H1 (cell line): Measurements from ENCODE around the gene CHRNG. TPM values are rescaled to one million over a fixed set of nuclear protein-coding genes. Genes with fewer than 3 reads are reported as not detected.

Experiments
- CTCF ChIA-PET: fragments of 300-600 bp; sonication (Branson Sonifier 250); formaldehyde crosslinking; loops from one replicate; lab custom pipeline; 2021; ENCODE audit not compliant: partially characterized antibody; lab: Charles Lee
- POLR2A ChIA-PET: fragments of 300-600 bp; sonication (Branson Sonifier 250); formaldehyde crosslinking; loops from one replicate; lab custom pipeline; 2021; ENCODE audit warnings: inconsistent platforms; ENCODE audit not compliant: partially characterized antibody; lab: Charles Lee
- DNase-seq, 2 experiments: peaks; one replicate each; pipeline versions ENCODE4 v3.0.0 to v3.0.0-alpha.2; 2010 to 2022; ENCODE audit warnings: low spot score in 2 of 2, low read depth in 1 of 2, mixed read lengths in 1 of 2
- FAIRE-seq: peaks from 2 replicates; lab custom pipeline; 2011; peaks lifted over from hg19 to GRCh38; lab: Jason Lieb, UNC
- H2AFZ ChIP-seq: 2 replicates; pipeline ENCODE4 v1.8.1; 2012; ENCODE audit warnings: low read length, inconsistent platforms
- H2AK5ac ChIP-seq: 2 replicates; pipeline ENCODE4 v1.6.1; 2013; ENCODE audit warnings: low read depth, low read length
- H2BK120ac ChIP-seq: replicated peaks from 2 replicates; pipeline ENCODE3; 2013; ENCODE audit warnings: low read depth, low read length, inconsistent platforms
- H2BK12ac ChIP-seq: 2 replicates; pipeline ENCODE4 v1.6.1; 2013; ENCODE audit warnings: low read depth, low read length
- H2BK15ac ChIP-seq: 2 replicates; pipeline ENCODE4 v1.6.1; 2013; ENCODE audit warnings: low read length
- H2BK20ac ChIP-seq: 2 replicates; pipeline ENCODE4 v1.6.1; 2013; ENCODE audit warnings: low read length
- H2BK5ac ChIP-seq: 2 replicates; pipeline ENCODE4 v1.6.1; 2013; ENCODE audit warnings: low read depth, low read length
- H3K14ac ChIP-seq: 2 replicates; pipeline ENCODE4 v1.6.1; 2013; ENCODE audit warnings: inconsistent platforms; ENCODE audit not compliant: insufficient read length
- H3K18ac ChIP-seq: 2 replicates; pipeline ENCODE4 v1.6.1; 2013; ENCODE audit warnings: low read length; ENCODE audit errors: extremely low read depth
- H3K23ac ChIP-seq: 2 replicates; pipeline ENCODE4 v1.6.1; 2013; ENCODE audit warnings: inconsistent platforms; ENCODE audit not compliant: insufficient read length
- H3K23me2 ChIP-seq: 2 replicates; pipeline ENCODE4 v1.6.1; 2013; ENCODE audit warnings: low read depth, low read length
- H3K27ac ChIP-seq: 2 replicates; pipeline ENCODE4 v1.6.1; 2011; ENCODE audit warnings: low read depth, low read length, inconsistent platforms
- H3K27me3 ChIP-seq, 4 experiments: replicated peaks in 1 of 4; 1 replicate in 1 of 4; 2 replicates in 3 of 4; pipeline versions ENCODE4 v1.6.1 to v1.8.1; 2011 to 2013; ENCODE audit warnings: low read length in 3 of 4, mild to moderate bottlenecking in 3 of 4, inconsistent platforms in 2 of 4, mixed read lengths in 2 of 4, moderate library complexity in 1 of 4; ENCODE audit not compliant: control insufficient read depth in 3 of 4, insufficient read depth in 3 of 4; ENCODE audit errors: extremely low read depth in 1 of 4
- H3K36me3 ChIP-seq, 4 experiments: 2 replicates each; pipeline versions ENCODE4 v1.6.1 to v1.8.1; 2011 to 2013; ENCODE audit warnings: mild to moderate bottlenecking in 4 of 4, low read length in 3 of 4, moderate library complexity in 2 of 4, control low read depth in 1 of 4, inconsistent platforms in 1 of 4; ENCODE audit not compliant: insufficient read depth in 4 of 4, control insufficient read depth in 2 of 4
- H3K4ac ChIP-seq: replicated peaks from 2 replicates; pipeline ENCODE3; 2013; ENCODE audit warnings: low read length, low read depth, mixed read lengths, inconsistent platforms; ENCODE audit not compliant: insufficient read length
- H3K4me1 ChIP-seq, 4 experiments: replicated peaks in 1 of 4; 1 replicate in 1 of 4; 2 replicates in 3 of 4; pipeline versions ENCODE4 v1.6.1 to v1.8.1; 2011 to 2013; ENCODE audit warnings: low read length in 3 of 4, inconsistent platforms in 2 of 4, mixed read lengths in 1 of 4; ENCODE audit not compliant: insufficient read depth in 4 of 4, control insufficient read depth in 3 of 4
- H3K4me2 ChIP-seq, 2 experiments: 2 replicates each; pipeline versions ENCODE4 v1.6.1 to v1.8.1; 2011 to 2013; ENCODE audit warnings: low read depth in 2 of 2, low read length in 2 of 2, control low read depth in 1 of 2, inconsistent platforms in 1 of 2, mild to moderate bottlenecking in 1 of 2; ENCODE audit not compliant: insufficient read depth in 1 of 2
- H3K4me3 ChIP-seq, 4 experiments: fragments of 200-600, 300-600 bp in 1 of 4; sonication (generic), shearing (Covaris generic), sonication (Bioruptor Twin) in 1 of 4; 2 replicates each; pipeline versions ENCODE4 v1.5.1 to v1.8.1; 2011 to 2016; ENCODE audit warnings: low read length in 4 of 4, low read depth in 3 of 4, control low read depth in 2 of 4, inconsistent platforms in 2 of 4, mild to moderate bottlenecking in 2 of 4, mixed read lengths in 1 of 4, moderate library complexity in 1 of 4; ENCODE audit not compliant: insufficient read depth in 2 of 4; ENCODE audit errors: extremely low read depth in 1 of 4
- H3K56ac ChIP-seq: replicated peaks from 2 replicates; pipeline ENCODE3; 2013; ENCODE audit warnings: low read depth, mild to moderate bottlenecking, mixed read lengths, low read length, inconsistent platforms; ENCODE audit not compliant: insufficient read length
- H3K79me1 ChIP-seq: 2 replicates; pipeline ENCODE4 v1.6.1; 2013; ENCODE audit warnings: low read depth, low read length, control low read depth
- H3K79me2 ChIP-seq, 2 experiments: 2 replicates each; pipeline versions ENCODE4 v1.6.1 to v1.8.1; 2012 to 2013; ENCODE audit warnings: low read length in 2 of 2, mild to moderate bottlenecking in 2 of 2, inconsistent platforms in 1 of 2; ENCODE audit not compliant: insufficient read depth in 2 of 2, control insufficient read depth in 1 of 2
- H3K9ac ChIP-seq, 4 experiments: replicated peaks in 1 of 4; 1 replicate in 1 of 4; 2 replicates in 3 of 4; pipeline versions ENCODE4 v1.6.1 to v1.8.1; 2011 to 2013; ENCODE audit warnings: low read depth in 3 of 4, low read length in 3 of 4, control low read depth in 2 of 4, mild to moderate bottlenecking in 2 of 4, moderate library complexity in 2 of 4, inconsistent platforms in 1 of 4; ENCODE audit errors: extremely low read depth in 1 of 4
- H3K9me3 ChIP-seq, 2 experiments: 2 replicates each; pipeline versions ENCODE4 v1.6.1 to v1.8.1; 2012 to 2013; ENCODE audit warnings: mild to moderate bottlenecking in 2 of 2, moderate library complexity in 2 of 2, control low read depth in 1 of 2, inconsistent platforms in 1 of 2, low read depth in 1 of 2, low read length in 1 of 2, mixed read lengths in 1 of 2; ENCODE audit not compliant: insufficient read depth in 2 of 2
- H4K20me1 ChIP-seq, 2 experiments: replicated peaks in 1 of 2; 2 replicates each; pipeline versions ENCODE3 to v1.8.1; 2011 to 2013; ENCODE audit warnings: inconsistent platforms in 2 of 2, low read length in 2 of 2, mild to moderate bottlenecking in 1 of 2; ENCODE audit not compliant: insufficient read depth in 2 of 2, control insufficient read depth in 1 of 2
- H4K5ac ChIP-seq: 2 replicates; pipeline ENCODE4 v1.6.1; 2013; ENCODE audit warnings: low read length, low read depth, mixed read lengths, inconsistent platforms; ENCODE audit not compliant: insufficient read length
- H4K8ac ChIP-seq: 2 replicates; pipeline ENCODE4 v1.8.0; 2013; ENCODE audit warnings: mild to moderate bottlenecking, moderate library complexity, low read length, inconsistent platforms; ENCODE audit not compliant: insufficient read depth; ENCODE audit errors: extremely low read depth
- H4K91ac ChIP-seq: replicated peaks from 2 replicates; pipeline ENCODE3; 2013; ENCODE audit warnings: low read length, mixed read lengths, inconsistent platforms; ENCODE audit not compliant: insufficient read length
- ATF3 ChIP-seq: IDR thresholded peaks from 2 replicates; pipeline ENCODE4 v1.6.1; 2011; ENCODE audit warnings: low read depth, mild to moderate bottlenecking, low read length; ENCODE audit not compliant: insufficient read depth
- BACH1 ChIP-seq: IDR thresholded peaks from 2 replicates; pipeline ENCODE4 v1.6.1; 2012; ENCODE audit warnings: low read length, improper control_type of control experiment
- EZH2 ChIP-seq: fragments of 200-600 bp; sonication (generic); IDR thresholded peaks from 2 replicates; pipeline ENCODE4 v1.7.1; 2012; ENCODE audit warnings: low read depth, mild to moderate bottlenecking, moderate library complexity, low read length, inconsistent platforms; ENCODE audit not compliant: severe bottlenecking
- GABPA ChIP-seq: IDR thresholded peaks from 2 replicates; pipeline ENCODE4 v1.6.1; 2011; ENCODE audit warnings: mild to moderate bottlenecking, low read length, moderate library complexity, borderline replicate concordance; ENCODE audit not compliant: insufficient read depth
- HDAC6 ChIP-seq: IDR thresholded peaks from one replicate; pipeline ENCODE4 v1.7.1; 2012; ENCODE audit warnings: low read depth, mild to moderate bottlenecking, inconsistent platforms, low read length, moderate library complexity
- KDM5A ChIP-seq: fragments of 200-600 bp; IDR thresholded peaks from 2 replicates; pipeline ENCODE4 v1.7.1; 2012; ENCODE audit warnings: mild to moderate bottlenecking, low read length, inconsistent platforms, mixed read lengths
- PHF8 ChIP-seq: fragments of 200-600 bp; sonication (generic); conservative IDR thresholded peaks from 2 replicates; pipeline ENCODE4 v1.7.1; 2012; ENCODE audit warnings: low read depth, mild to moderate bottlenecking, inconsistent platforms, low read length, moderate library complexity
- RBBP5 ChIP-seq: IDR thresholded peaks from 2 replicates; pipeline ENCODE4 v1.7.1; 2012; ENCODE audit warnings: low read depth, mild to moderate bottlenecking, inconsistent platforms, low read length, moderate library complexity, borderline replicate concordance
- RXRA ChIP-seq: IDR thresholded peaks from 2 replicates; pipeline ENCODE4 v1.6.1; 2011; ENCODE audit warnings: low read depth, mild to moderate bottlenecking, low read length, moderate library complexity; ENCODE audit not compliant: insufficient read depth
- SIX5 ChIP-seq: IDR thresholded peaks from 2 replicates; pipeline ENCODE4 v1.6.1; 2011; ENCODE audit warnings: mild to moderate bottlenecking, low read depth, low read length
- SP1 ChIP-seq: IDR thresholded peaks from 2 replicates; pipeline ENCODE4 v1.6.1; 2011; ENCODE audit warnings: low read depth, low read length
- TCF12 ChIP-seq: IDR thresholded peaks from 2 replicates; pipeline ENCODE4 v1.6.1; 2011; ENCODE audit warnings: low read depth, mild to moderate bottlenecking, low read length
- WGBS, 2 experiments: shearing (Covaris generic) in 1 of 2; methylation state at CpG; one replicate each; pipeline versions ENCODE4 v1.1.6 to v1.1.7; 2013 to 2015; ENCODE audit warnings: low lambda C conversion rate in 2 of 2, mixed read lengths in 2 of 2, inconsistent platforms in 1 of 2, low coverage in 1 of 2, missing lambda C conversion rate in 1 of 2; ENCODE audit not compliant: insufficient replicate concordance in 2 of 2, insufficient coverage in 1 of 2, insufficient read length in 1 of 2; ENCODE audit errors: extremely low coverage in 1 of 2, missing lambda C conversion rate in 1 of 2; 5-methylcytosine and 5-hydroxymethylcytosine counted together
- polyA plus RNA-seq, 7 experiments: library from polyadenylated mRNA; depleted of rRNA in 3 of 7; stranded (reverse) in 5 of 7; unstranded in 2 of 7; fragments of >200 nt in 5 of 7; fragments of 200-250 nt in 2 of 7; gene quantifications; 1 replicate in 5 of 7; 2 replicates in 1 of 7; 4 replicates in 1 of 7; pipeline versions ENCODE4 v1.2.1 to v1.2.3, GENCODE V29; 2011 to 2013; ENCODE audit warnings: missing spikeins in 2 of 7, mixed read lengths in 2 of 7
- total RNA-seq: library from RNA; stranded (reverse); fragmentation: NEBNext Ultra II Directional; extraction: Animal tissue kit (Norgen Biotek cat#: 25700); gene quantifications from 2 replicates; pipeline ENCODE4 v1.2.1, GENCODE V29; 2021

CHRNG gene
- total and polyA plus RNA-seq, 2 of the 8 experiments (the other 6 are each of a cell fraction or from before 2014, with no cell fraction given), result 0.05 TPM; not detected in 1

- H3K9ac ChIP-seq, result no peak overlapping the region
- ChIA-PET POLR2A (interaction anchor here (1.3 to 2.8 kb wide), 2 partner anchors 10 to 13 kb away, joined by 5 to 12 read pairs; no protein-coding TSS in a partner anchor), CTCF (interaction anchor here (1.1 to 3.8 kb wide), 2 partner anchors 7 to 24 kb away, joined by 4 to 23 read pairs; partner anchors contain the start of gene PRSS56)
- no peak overlapping the region for H2BK5ac ChIP-seq
- no peak overlapping the region for H4K91ac ChIP-seq
- peak in 1 of 2 experiments; percentile 49 for DNase-seq
- no peak overlapping the region for H2BK120ac ChIP-seq
- no peak overlapping the region for H3K14ac ChIP-seq
- peaks cover 0 to 11% (median 6%) of the 10 kb centered on the region in 4 experiments; a peak in 6 of 7 replicates for H3K4me1 ChIP-seq
- WGBS, 2 experiments, result 92% methylated on average over 17 of the region's 19 CpGs; no CpG with 5 or more reads in 1 of the 2 experiments
- no peaks in the 10 kb centered on the region for H3K9me3 ChIP-seq
- H2BK15ac ChIP-seq, result no peak overlapping the region
- H3K23me2 ChIP-seq, result no peaks in the 10 kb centered on the region
- no peak overlapping the region for H4K8ac ChIP-seq
- H3K27me3 ChIP-seq, result no peaks in the 10 kb centered on the region
- H3K4ac ChIP-seq, result no peak overlapping the region
- H3K36me3 ChIP-seq, result peaks cover 0 to 9% (median under 1%) of the 10 kb centered on the region in 4 experiments; a peak in 2 of 8 replicates
- H3K18ac ChIP-seq, result no peak overlapping the region
- no peak overlapping the region for H3K4me2 ChIP-seq
- H2BK12ac ChIP-seq, result no peak overlapping the region
- no peak overlapping the region for H3K4me3 ChIP-seq
- H3K79me2 ChIP-seq, result peaks cover 0 to 17% of the 10 kb centered on the region in 2 experiments; a peak in 2 of 4 replicates
- peaks cover 4 to 9% of the 10 kb centered on the region in 2 experiments for H4K20me1 ChIP-seq
- H3K56ac ChIP-seq, result no peak overlapping the region
- no peak overlapping the region for H3K27ac ChIP-seq
- no peak overlapping the region for H2BK20ac ChIP-seq
- H2AFZ ChIP-seq, result no peak overlapping the region
- no peak for FAIRE-seq
- H4K5ac ChIP-seq, result no peak overlapping the region
- H3K23ac ChIP-seq, result no peak overlapping the region
- H2AK5ac ChIP-seq, result no peak overlapping the region
- peaks cover 5% of the 10 kb centered on the region; the same call in 1 of the 2 replicates for H3K79me1 ChIP-seq
- TF ChIP-seq SIX5 (no peak), TCF12 (no peak), ATF3 (no peak), PHF8 (no peak), EZH2 (no peak), KDM5A (no peak), GABPA (no peak), RXRA (no peak), RBBP5 (no peak), BACH1 (no peak), SP1 (no peak), HDAC6 (no peak)
These were observed 4.6 kb downstream of the CHRNG start for GRCh38 chr2:232543928-232544631.
